ENCODE measurements around the gene CAPZA3. TPM values are rescaled to one million over a fixed set of nuclear protein-coding genes. Genes with fewer than 3 reads are reported as not detected.

The CAPZA3 gene
- total and polyA plus RNA-seq, 7 experiments from 2014 or later = not detected

Other genes with a start within 250 kb of the CAPZA3 start
- not detected for gene PLCZ1, start 107 bp upstream of the CAPZA3 start, total RNA-seq
- gene PLCZ1, start 107 bp upstream of the CAPZA3 start, polyA plus RNA-seq = not detected

All from naive thymus-derived CD4-positive, alpha-beta T cell (primary cell).